ENCODE data around the gene PTGES.
"Not testable (repeated sequence)": the region's sequence is repeated elsewhere in the genome, so short reads cannot be mapped to it uniquely, and the experiment has no call there.

Gene PTGES

GRCh38 chr9:129776938-129777768 lies 24.3 kb upstream of the PTGES start:
- H3K4me3 ChIP-seq (ENCODE audit: low read depth, low read length): no peak overlapping the region
- TF ChIP-seq CTCF (IDR thresholded peaks at IDR 0.05; ENCODE audit: insufficient read depth, low read depth, low read length, missing control alignments): no peak
- DNase-seq (ENCODE audit: low read depth): no peak

GRCh38 chr9:129776566-129776937 lies 23.7 kb upstream of the PTGES start:
- no peak overlapping the region for H3K4me3 ChIP-seq (ENCODE audit: low read depth, low read length)
- DNase-seq (ENCODE audit: low read depth): no peak
- no peak for TF ChIP-seq CTCF (IDR thresholded peaks at IDR 0.05; ENCODE audit: insufficient read depth, low read depth, low read length, missing control alignments)

GRCh38 chr9:129776096-129776495 lies 23.3 kb upstream of the PTGES start:
- H3K4me3 ChIP-seq (ENCODE audit: low read depth, low read length); DNase-seq (ENCODE audit: low read depth): not testable (repeated sequence)

GRCh38 chr9:129775448-129775798 lies 22.6 kb upstream of the PTGES start:
- no peak for TF ChIP-seq CTCF (IDR thresholded peaks at IDR 0.05; ENCODE audit: insufficient read depth, low read depth, low read length, missing control alignments)

GRCh38 chr9:129774791-129775447 lies 22.1 kb upstream of the PTGES start:
- no peak overlapping the region for H3K4me3 ChIP-seq (ENCODE audit: low read depth, low read length)
- TF ChIP-seq CTCF (IDR thresholded peaks at IDR 0.05; ENCODE audit: insufficient read depth, low read depth, low read length, missing control alignments): no peak
- DNase-seq (ENCODE audit: low read depth): no peak

More at GRCh38 chr9:129775448-129775798, 22.6 kb upstream of the PTGES start:
- no peak for DNase-seq (ENCODE audit: low read depth)
- H3K4me3 ChIP-seq (ENCODE audit: low read depth, low read length): no peak overlapping the region

GRCh38 chr9:129773262-129774048 lies 20.6 kb upstream of the PTGES start:
- no peak for DNase-seq (ENCODE audit: low read depth)
- TF ChIP-seq CTCF (IDR thresholded peaks at IDR 0.05; ENCODE audit: insufficient read depth, low read depth, low read length, missing control alignments): no peak
- H3K4me3 ChIP-seq (ENCODE audit: low read depth, low read length): no peak overlapping the region

- no peak overlapping the region for H3K4me3 ChIP-seq (ENCODE audit: low read depth, low read length)
- DNase-seq (ENCODE audit: low read depth): no peak
- no peak for TF ChIP-seq CTCF (IDR thresholded peaks at IDR 0.05; ENCODE audit: insufficient read depth, low read depth, low read length, missing control alignments)
Measured at GRCh38 chr9:129770741-129771140, 17.9 kb upstream of the PTGES start.

Data from GM12865 (cell line).